Naive B cell (primary cell): ENCODE results near the gene ATP9B. TPM values are rescaled to one million over a fixed set of nuclear protein-coding genes. Genes with fewer than 3 reads are reported as not detected.

ENCODE experiments used
- ATAC-seq, 2 donors: fragments of 150-1000 bp; cut with Tn5 transposase; 2 replicates each; pipeline ENCODE4 v1.10.0; 2021; ENCODE audit warnings: low read depth in 2 of 2, mild to moderate bottlenecking in 2 of 2, moderate library complexity in 2 of 2
- DNase-seq: peaks from one replicate; pipeline ENCODE4 v3.0.0; 2022
- H3K27ac Mint-ChIP-seq, 6 donors: one replicate each; pipeline ENCODE4 v1.8.0; 2020 to 2022; ENCODE audit warnings: mild to moderate bottlenecking in 6 of 6, mixed read lengths in 6 of 6, moderate library complexity in 5 of 6, inconsistent platforms in 2 of 6
- H3K27me3 Mint-ChIP-seq, 3 donors: one replicate each; pipeline ENCODE4 v1.8.0; 2021 to 2022; ENCODE audit warnings: mixed read lengths in 3 of 3, mild to moderate bottlenecking in 1 of 3
- H3K36me3 Mint-ChIP-seq, 2 donors: one replicate each; pipeline ENCODE4 v1.8.0; 2020 to 2022; ENCODE audit warnings: mixed read lengths in 2 of 2, inconsistent platforms in 1 of 2, mild to moderate bottlenecking in 1 of 2
- H3K4me1 Mint-ChIP-seq, 3 donors: one replicate each; pipeline ENCODE4 v1.8.0; 2020 to 2022; ENCODE audit warnings: mixed read lengths in 3 of 3, inconsistent platforms in 1 of 3, mild to moderate bottlenecking in 1 of 3, moderate library complexity in 1 of 3
- H3K4me3 Mint-ChIP-seq, 8 donors: one replicate each; pipeline ENCODE4 v1.8.0; 2020 to 2022; ENCODE audit warnings: mild to moderate bottlenecking in 8 of 8, mixed read lengths in 8 of 8, moderate library complexity in 8 of 8, inconsistent platforms in 2 of 8
- H3K9me3 Mint-ChIP-seq, 7 donors: one replicate each; pipeline ENCODE4 v1.8.0; 2020 to 2022; ENCODE audit warnings: mixed read lengths in 7 of 7, mild to moderate bottlenecking in 5 of 7, inconsistent platforms in 2 of 7, moderate library complexity in 1 of 7
- polyA plus RNA-seq, 6 donors: library from polyadenylated mRNA; unstranded; fragments of 300-500 nt; fragmentation: Illumina TruSeq; gene quantifications; one replicate each; pipeline ENCODE4 v1.2.3, GENCODE V29; 2021; ENCODE audit warnings: low read depth in 6 of 6

ATP9B gene
- polyA plus RNA-seq, 6 donors from 2014 or later: 14.7 to 27.6 (median 16.3) TPM

- Mint-ChIP-seq H3K4me3 (peak overlapping the region; percentile 80 to 95 (median 92)), H3K9me3 (no peaks in the 10 kb centered on the region), H3K4me1 (peaks cover 37 to 45% (median 42%) of the 10 kb centered on the region in 3 donors), H3K36me3 (no peaks in the 10 kb centered on the region), H3K27ac (peak overlapping the region; percentile 41 to 97 (median 94)), H3K27me3 (no peaks in the 10 kb centered on the region)
- no peak for ATAC-seq
- DNase-seq: no peak
Measured at GRCh38 chr18:79397830-79398761, 328.9 kb downstream of the ATP9B start.

- H3K27ac Mint-ChIP-seq: peak overlapping the region; percentile 90 to 97 (median 96)
- H3K9me3 Mint-ChIP-seq: no peaks in the 10 kb centered on the region
- peak; percentile 5 to 9 for ATAC-seq
- H3K4me3 Mint-ChIP-seq: peak overlapping the region; percentile 80 to 95 (median 92)
- no peaks in the 10 kb centered on the region for H3K27me3 Mint-ChIP-seq
- peaks cover 41 to 52% (median 51%) of the 10 kb centered on the region in 3 donors for H3K4me1 Mint-ChIP-seq
- peak; percentile 48 for DNase-seq
- H3K36me3 Mint-ChIP-seq: no peaks in the 10 kb centered on the region
Measured at GRCh38 chr18:79399275-79400081, 330.3 kb downstream of the ATP9B start.

GRCh38 chr18:79400091-79400590, 330.9 kb downstream of the ATP9B start:
- Mint-ChIP-seq H3K27ac (peak overlapping the region in 1 of 6 donors; percentile 100), H3K9me3 (no peaks in the 10 kb centered on the region), H3K4me3 (peak overlapping the region in 5 of 8 donors; percentile 25 to 91 (median 80)), H3K27me3 (no peaks in the 10 kb centered on the region), H3K4me1 (peaks cover 42 to 57% (median 57%) of the 10 kb centered on the region in 3 donors), H3K36me3 (no peaks in the 10 kb centered on the region)
- peak; percentile 55 for DNase-seq
- peak; percentile 20 to 34 for ATAC-seq

GRCh38 chr18:79400591-79401381, 331.6 kb downstream of the ATP9B start:
- no peaks in the 10 kb centered on the region for H3K27me3 Mint-ChIP-seq
- DNase-seq (peak; percentile 67), ATAC-seq (peak; percentile 11 to 16)
- peak overlapping the region; percentile 78 to 93 (median 91) for H3K4me3 Mint-ChIP-seq
- H3K27ac Mint-ChIP-seq: peak overlapping the region in 5 of 6 donors; percentile 98 to 100 (median 99)
- H3K4me1 Mint-ChIP-seq: peaks cover 44 to 64% (median 63%) of the 10 kb centered on the region in 3 donors
- H3K36me3 Mint-ChIP-seq: no peaks in the 10 kb centered on the region
- no peaks in the 10 kb centered on the region for H3K9me3 Mint-ChIP-seq

- peak overlapping the region; percentile 78 to 93 (median 91) for H3K4me3 Mint-ChIP-seq
- peaks cover 53 to 72% (median 71%) of the 10 kb centered on the region in 3 donors for H3K4me1 Mint-ChIP-seq
- peaks cover 0 to 7% of the 10 kb centered on the region in 2 donors for H3K36me3 Mint-ChIP-seq
- H3K27ac Mint-ChIP-seq: peak overlapping the region in 4 of 6 donors; percentile 84 to 100 (median 100)
- ATAC-seq: no peak
- no peak for DNase-seq
- no peaks in the 10 kb centered on the region for H3K27me3 Mint-ChIP-seq
- no peaks in the 10 kb centered on the region for H3K9me3 Mint-ChIP-seq
Measured at GRCh38 chr18:79401494-79402208, 332.5 kb downstream of the ATP9B start.

GRCh38 chr18:79402209-79402576, 333.0 kb downstream of the ATP9B start:
- peak overlapping the region in 5 of 6 donors; percentile 97 to 100 (median 99) for H3K27ac Mint-ChIP-seq
- no peaks in the 10 kb centered on the region for H3K27me3 Mint-ChIP-seq
- DNase-seq: no peak
- no peak for ATAC-seq
- H3K9me3 Mint-ChIP-seq: no peaks in the 10 kb centered on the region
- H3K4me3 Mint-ChIP-seq: peak overlapping the region; percentile 78 to 91 (median 88)
- peaks cover 0 to 7% of the 10 kb centered on the region in 2 donors for H3K36me3 Mint-ChIP-seq
- H3K4me1 Mint-ChIP-seq: peaks cover 53 to 77% (median 73%) of the 10 kb centered on the region in 3 donors

- Mint-ChIP-seq H3K9me3 (no peaks in the 10 kb centered on the region), H3K27me3 (no peaks in the 10 kb centered on the region), H3K4me3 (peak overlapping the region; percentile 78 to 91 (median 88)), H3K27ac (peak overlapping the region in 5 of 6 donors; percentile 97 to 100 (median 99)), H3K36me3 (peaks cover 0 to 13% of the 10 kb centered on the region in 2 donors), H3K4me1 (peaks cover 58 to 85% (median 73%) of the 10 kb centered on the region in 3 donors)
- DNase-seq: peak; percentile 34
- no peak for ATAC-seq
Measured at GRCh38 chr18:79402977-79403722, 334.0 kb downstream of the ATP9B start.

- Mint-ChIP-seq H3K27me3 (no peaks in the 10 kb centered on the region), H3K36me3 (peaks cover 0 to 13% of the 10 kb centered on the region in 2 donors), H3K27ac (peak overlapping the region in 5 of 6 donors; percentile 97 to 100 (median 99)), H3K4me1 (peaks cover 55 to 78% (median 67%) of the 10 kb centered on the region in 3 donors), H3K4me3 (peak overlapping the region; percentile 78 to 91 (median 88)), H3K9me3 (no peaks in the 10 kb centered on the region)
- DNase-seq: no peak
- ATAC-seq: no peak
Measured at GRCh38 chr18:79403723-79404566, 334.8 kb downstream of the ATP9B start.

- Mint-ChIP-seq H3K9me3 (no peaks in the 10 kb centered on the region), H3K4me1 (peaks cover 50 to 72% (median 65%) of the 10 kb centered on the region in 3 donors), H3K36me3 (peaks cover 0 to 13% of the 10 kb centered on the region in 2 donors), H3K4me3 (peak overlapping the region; percentile 78 to 91 (median 88)), H3K27ac (peak overlapping the region in 5 of 6 donors; percentile 99 to 100 (median 99)), H3K27me3 (no peaks in the 10 kb centered on the region)
- DNase-seq (no peak), ATAC-seq (no peak)
Measured at GRCh38 chr18:79404567-79404910, 335.3 kb downstream of the ATP9B start.

GRCh38 chr18:79405019-79405780, 336.0 kb downstream of the ATP9B start:
- peaks cover 0 to 13% of the 10 kb centered on the region in 2 donors for H3K36me3 Mint-ChIP-seq
- peak overlapping the region in 5 of 6 donors; percentile 99 to 100 (median 99) for H3K27ac Mint-ChIP-seq
- ATAC-seq: no peak
- peak overlapping the region; percentile 77 to 91 (median 88) for H3K4me3 Mint-ChIP-seq
- H3K27me3 Mint-ChIP-seq: no peaks in the 10 kb centered on the region
- peaks cover 50 to 72% (median 65%) of the 10 kb centered on the region in 3 donors for H3K4me1 Mint-ChIP-seq
- DNase-seq: no peak
- no peaks in the 10 kb centered on the region for H3K9me3 Mint-ChIP-seq
